ENCODE results near the gene ARGLU1.

ARGLU1 gene

DNA sequence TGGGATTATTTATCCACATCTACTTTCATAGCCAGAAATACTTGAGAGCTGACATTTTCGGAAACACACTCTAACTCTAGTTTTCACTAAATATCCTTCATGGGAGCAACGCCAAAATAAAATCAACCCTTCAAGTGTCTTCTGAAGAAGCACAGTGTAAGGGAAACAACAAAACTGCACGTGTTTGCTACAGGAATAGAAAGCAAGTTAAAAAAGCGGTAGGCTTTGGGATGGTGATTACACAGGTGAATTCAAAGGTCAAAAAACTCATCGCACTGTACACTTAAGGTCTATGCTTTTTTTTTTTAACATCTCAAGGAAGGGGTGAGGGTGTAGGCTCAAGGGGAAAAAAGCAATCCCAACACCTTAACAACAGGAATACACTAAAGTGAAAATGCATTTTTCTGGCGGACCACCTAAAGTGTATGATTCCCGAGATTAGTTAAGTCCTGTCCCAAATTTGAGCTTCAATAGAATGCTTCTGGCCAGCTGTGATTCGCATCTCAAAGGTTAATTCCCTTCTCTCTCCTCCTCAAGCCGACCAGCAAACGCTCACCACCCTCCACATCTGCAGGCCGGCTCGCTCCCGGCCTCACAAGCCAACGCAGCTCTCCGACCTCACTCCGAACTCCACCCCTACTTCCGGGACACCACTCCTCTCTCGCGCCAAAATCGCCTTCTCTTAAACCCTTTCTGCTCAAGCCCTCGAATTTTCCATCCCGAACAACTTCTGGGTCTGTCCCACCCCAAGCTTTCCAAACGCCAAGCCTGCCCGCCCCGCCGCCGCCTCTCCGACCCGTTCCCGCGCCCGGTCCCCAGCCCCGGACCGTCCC lies 1.1 kb downstream of the ARGLU1 start:
- peaks cover 74% of the 10 kb centered on the region for H3K79me2 ChIP-seq (ENCODE audit: control insufficient read depth, low read length)
- H3K9me3 ChIP-seq (ENCODE audit: control insufficient read depth, insufficient read depth, low read length): no peaks in the 10 kb centered on the region
- no peaks in the 10 kb centered on the region for H3K27me3 ChIP-seq (ENCODE audit: control insufficient read depth, low read length)
- TF ChIP-seq, protein P1, sequence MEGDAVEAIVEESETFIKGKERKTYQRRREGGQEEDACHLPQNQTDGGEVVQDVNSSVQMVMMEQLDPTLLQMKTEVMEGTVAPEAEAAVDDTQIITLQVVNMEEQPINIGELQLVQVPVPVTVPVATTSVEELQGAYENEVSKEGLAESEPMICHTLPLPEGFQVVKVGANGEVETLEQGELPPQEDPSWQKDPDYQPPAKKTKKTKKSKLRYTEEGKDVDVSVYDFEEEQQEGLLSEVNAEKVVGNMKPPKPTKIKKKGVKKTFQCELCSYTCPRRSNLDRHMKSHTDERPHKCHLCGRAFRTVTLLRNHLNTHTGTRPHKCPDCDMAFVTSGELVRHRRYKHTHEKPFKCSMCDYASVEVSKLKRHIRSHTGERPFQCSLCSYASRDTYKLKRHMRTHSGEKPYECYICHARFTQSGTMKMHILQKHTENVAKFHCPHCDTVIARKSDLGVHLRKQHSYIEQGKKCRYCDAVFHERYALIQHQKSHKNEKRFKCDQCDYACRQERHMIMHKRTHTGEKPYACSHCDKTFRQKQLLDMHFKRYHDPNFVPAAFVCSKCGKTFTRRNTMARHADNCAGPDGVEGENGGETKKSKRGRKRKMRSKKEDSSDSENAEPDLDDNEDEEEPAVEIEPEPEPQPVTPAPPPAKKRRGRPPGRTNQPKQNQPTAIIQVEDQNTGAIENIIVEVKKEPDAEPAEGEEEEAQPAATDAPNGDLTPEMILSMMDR (IDR thresholded peaks at IDR 0.05; ENCODE audit: low read depth, low read length, poor library complexity, severe bottlenecking): no peak
- no peak for TF ChIP-seq EZH2phosphoT487 (IDR thresholded peaks at IDR 0.05; ENCODE audit: borderline replicate concordance, low read length)
- peaks cover 47% of the 10 kb centered on the region for H3K36me3 ChIP-seq (ENCODE audit: control insufficient read depth, low read length)
- H3K4me2 ChIP-seq (ENCODE audit: low read length): peak overlapping the region; percentile 87
- peak overlapping the region; percentile 83 for H3K4me3 ChIP-seq (ENCODE audit: low read length)
- peaks cover 44% of the 10 kb centered on the region for H4K20me1 ChIP-seq (ENCODE audit: control insufficient read depth, insufficient read depth, low read depth, low read length)
- H3F3A ChIP-seq (ENCODE audit: control insufficient read depth, insufficient read depth): no peaks in the 10 kb centered on the region
- peaks cover 51% of the 10 kb centered on the region for H3K4me1 ChIP-seq (ENCODE audit: control insufficient read depth, low read length)
- H3K27ac ChIP-seq (ENCODE audit: low read depth, low read length): peak overlapping the region; percentile 76
- H3K9me2 ChIP-seq (replicated peaks; ENCODE audit: control insufficient read depth, low read length): no peaks in the 10 kb centered on the region

DNA sequence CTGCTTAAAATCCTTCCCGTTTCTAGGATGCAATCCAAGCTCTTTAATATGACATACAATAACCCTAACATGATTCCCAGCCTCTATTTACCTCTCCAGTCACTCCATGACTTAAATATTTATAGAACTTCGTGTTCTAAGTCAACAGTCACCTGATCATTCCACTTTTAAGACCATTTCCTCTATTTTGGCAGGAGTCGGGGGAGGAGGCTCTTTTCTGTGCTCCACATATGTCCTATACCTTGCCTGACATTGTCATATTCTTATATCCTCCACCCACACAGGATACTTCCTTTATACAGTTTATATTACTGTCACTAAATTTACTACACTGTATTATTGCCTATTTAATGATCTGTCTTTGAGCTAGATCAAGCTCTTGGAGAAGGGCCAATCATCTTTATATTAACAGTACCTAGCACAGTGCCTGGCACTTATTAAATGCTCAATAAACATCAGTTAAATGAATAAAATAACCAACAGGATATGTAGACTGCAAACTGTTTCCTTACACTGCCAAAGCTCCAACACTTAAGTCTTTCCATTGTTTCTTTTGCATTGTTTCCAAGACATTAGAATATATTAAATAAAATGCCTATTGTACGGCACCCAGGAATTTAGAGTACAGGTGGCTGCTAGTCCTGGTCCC lies 2.7 kb downstream of the ARGLU1 start:
- Histone ChIP-seq H3K9me2 (replicated peaks; ENCODE audit: control insufficient read depth, low read length) (no peaks in the 10 kb centered on the region), H3K27ac (ENCODE audit: low read depth, low read length) (no peak overlapping the region), H3F3A (ENCODE audit: control insufficient read depth, insufficient read depth) (no peaks in the 10 kb centered on the region), H3K4me1 (ENCODE audit: control insufficient read depth, low read length) (peaks cover 56% of the 10 kb centered on the region), H3K79me2 (ENCODE audit: control insufficient read depth, low read length) (peaks cover 90% of the 10 kb centered on the region), H4K20me1 (ENCODE audit: control insufficient read depth, insufficient read depth, low read depth, low read length) (peaks cover 56% of the 10 kb centered on the region), H3K9me3 (ENCODE audit: control insufficient read depth, insufficient read depth, low read length) (no peaks in the 10 kb centered on the region), H3K4me3 (ENCODE audit: low read length) (peak overlapping the region; percentile 83), H3K36me3 (ENCODE audit: control insufficient read depth, low read length) (peaks cover 64% of the 10 kb centered on the region), H3K27me3 (ENCODE audit: control insufficient read depth, low read length) (no peaks in the 10 kb centered on the region), H3K4me2 (ENCODE audit: low read length) (peak overlapping the region; percentile 87)
- TF ChIP-seq, protein P1 (IDR thresholded peaks at IDR 0.05; ENCODE audit: low read depth, low read length, poor library complexity, severe bottlenecking): no peak
- TF ChIP-seq EZH2phosphoT487 (IDR thresholded peaks at IDR 0.05; ENCODE audit: borderline replicate concordance, low read length): no peak

- TF ChIP-seq EZH2phosphoT487 (IDR thresholded peaks at IDR 0.05; ENCODE audit: borderline replicate concordance, low read length): no peak
- TF ChIP-seq, protein P1 (IDR thresholded peaks at IDR 0.05; ENCODE audit: low read depth, low read length, poor library complexity, severe bottlenecking): no peak
- no peaks in the 10 kb centered on the region for H3K27me3 ChIP-seq (ENCODE audit: control insufficient read depth, low read length)
- H4K20me1 ChIP-seq (ENCODE audit: control insufficient read depth, insufficient read depth, low read depth, low read length): peaks cover 72% of the 10 kb centered on the region
- peaks cover 100% of the 10 kb centered on the region for H3K79me2 ChIP-seq (ENCODE audit: control insufficient read depth, low read length)
- peak overlapping the region; percentile 22; the same call in 1 of the 2 replicates for H3K4me2 ChIP-seq (ENCODE audit: low read length)
- H3K27ac ChIP-seq (ENCODE audit: low read depth, low read length): no peak overlapping the region
- H3K4me1 ChIP-seq (ENCODE audit: control insufficient read depth, low read length): peaks cover 46% of the 10 kb centered on the region
- no peaks in the 10 kb centered on the region for H3K9me3 ChIP-seq (ENCODE audit: control insufficient read depth, insufficient read depth, low read length)
- no peaks in the 10 kb centered on the region for H3K9me2 ChIP-seq (replicated peaks; ENCODE audit: control insufficient read depth, low read length)
- peaks cover 3% of the 10 kb centered on the region; the same call in 1 of the 2 replicates for H3F3A ChIP-seq (ENCODE audit: control insufficient read depth, insufficient read depth)
- H3K36me3 ChIP-seq (ENCODE audit: control insufficient read depth, low read length): peaks cover 87% of the 10 kb centered on the region
- H3K4me3 ChIP-seq (ENCODE audit: low read length): no peak overlapping the region
Measured at GRCh38 chr13:106562301-106562700, 5.6 kb downstream of the ARGLU1 start.

Measured in DOHH2 (cell line).